ENCODE data around the gene CDCA4. TPM values are rescaled to one million over a fixed set of nuclear protein-coding genes. Genes with fewer than 3 reads are reported as not detected.

Gene CDCA4
- total RNA-seq, 2 donors from 2014 or later = 46.6 to 65.1 TPM

GRCh38 chr14:104965561-104966231, 55.2 kb downstream of the CDCA4 start:
- Mint-ChIP-seq H3K4me3 (no peak overlapping the region), H3K9me3 (no peaks in the 10 kb centered on the region), H3K27me3 (ENCODE audit: insufficient read depth) (peaks cover 12% of the 10 kb centered on the region), H3K4me1 (peaks cover 3% of the 10 kb centered on the region), H3K27ac (no peak overlapping the region), H3K36me3 (ENCODE audit: low read depth) (no peaks in the 10 kb centered on the region)
- DNase-seq = no peak
- Histone ChIP-seq H3K27ac (ENCODE audit: low read depth, low read length) (no peak overlapping the region), H3K4me3 (ENCODE audit: low read length) (no peak overlapping the region), H3K9me3 (ENCODE audit: control insufficient read depth, low read length) (no peaks in the 10 kb centered on the region), H3K9ac (ENCODE audit: extremely low read depth, low read length, poor library complexity, severe bottlenecking) (no peak overlapping the region), H3K4me1 (ENCODE audit: control insufficient read depth, insufficient read depth, low read length) (no peaks in the 10 kb centered on the region), H3K27me3 (ENCODE audit: control insufficient read depth, insufficient read depth, low read length, poor library complexity, severe bottlenecking) (no peaks in the 10 kb centered on the region), H3K36me3 (ENCODE audit: control insufficient read depth, insufficient read depth, low read length) (no peaks in the 10 kb centered on the region)
- TF ChIP-seq, protein P1, sequence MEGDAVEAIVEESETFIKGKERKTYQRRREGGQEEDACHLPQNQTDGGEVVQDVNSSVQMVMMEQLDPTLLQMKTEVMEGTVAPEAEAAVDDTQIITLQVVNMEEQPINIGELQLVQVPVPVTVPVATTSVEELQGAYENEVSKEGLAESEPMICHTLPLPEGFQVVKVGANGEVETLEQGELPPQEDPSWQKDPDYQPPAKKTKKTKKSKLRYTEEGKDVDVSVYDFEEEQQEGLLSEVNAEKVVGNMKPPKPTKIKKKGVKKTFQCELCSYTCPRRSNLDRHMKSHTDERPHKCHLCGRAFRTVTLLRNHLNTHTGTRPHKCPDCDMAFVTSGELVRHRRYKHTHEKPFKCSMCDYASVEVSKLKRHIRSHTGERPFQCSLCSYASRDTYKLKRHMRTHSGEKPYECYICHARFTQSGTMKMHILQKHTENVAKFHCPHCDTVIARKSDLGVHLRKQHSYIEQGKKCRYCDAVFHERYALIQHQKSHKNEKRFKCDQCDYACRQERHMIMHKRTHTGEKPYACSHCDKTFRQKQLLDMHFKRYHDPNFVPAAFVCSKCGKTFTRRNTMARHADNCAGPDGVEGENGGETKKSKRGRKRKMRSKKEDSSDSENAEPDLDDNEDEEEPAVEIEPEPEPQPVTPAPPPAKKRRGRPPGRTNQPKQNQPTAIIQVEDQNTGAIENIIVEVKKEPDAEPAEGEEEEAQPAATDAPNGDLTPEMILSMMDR (conservative IDR thresholded peaks at IDR 0.05) = no peak
- 90 to 91% methylated on average over 4 to 13 of the region's 13 CpGs for WGBS, 2 experiments (ENCODE audit: insufficient coverage in 1 of 2, insufficient read length in 1 of 2)

DNA sequence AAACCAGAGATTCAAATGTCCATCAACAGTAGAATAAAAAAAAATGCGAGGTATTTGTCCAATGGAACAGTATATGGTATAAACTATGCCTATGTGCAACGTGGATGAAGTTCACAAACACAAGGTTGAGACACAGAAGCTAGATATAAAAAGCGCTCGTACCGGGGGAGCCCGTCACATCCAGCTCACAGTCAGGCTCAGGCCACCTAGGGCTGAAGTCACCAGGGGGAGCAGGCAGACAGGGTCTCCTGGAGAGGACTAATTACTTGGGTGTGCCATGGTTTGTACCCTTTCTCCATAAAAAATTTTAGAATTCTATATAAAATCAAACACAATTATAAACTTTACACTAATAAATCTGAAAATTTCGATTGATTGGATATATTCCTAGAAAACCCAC, 56.3 kb downstream of the CDCA4 start:
- peaks cover 15% of the 10 kb centered on the region for H3K27me3 Mint-ChIP-seq (ENCODE audit: insufficient read depth)
- H3K36me3 Mint-ChIP-seq (ENCODE audit: low read depth) = no peaks in the 10 kb centered on the region
- no peak overlapping the region for H3K4me3 Mint-ChIP-seq
- H3K27me3 ChIP-seq (ENCODE audit: control insufficient read depth, insufficient read depth, low read length, poor library complexity, severe bottlenecking) = no peaks in the 10 kb centered on the region
- no peaks in the 10 kb centered on the region for H3K4me1 ChIP-seq (ENCODE audit: control insufficient read depth, insufficient read depth, low read length)
- no peak for DNase-seq
- H3K27ac Mint-ChIP-seq = no peak overlapping the region
- 92 to 96% methylated on average over 6 to 7 of the region's 7 CpGs for WGBS, 2 experiments (ENCODE audit: insufficient coverage in 1 of 2, insufficient read length in 1 of 2)
- peaks cover 3% of the 10 kb centered on the region for H3K4me1 Mint-ChIP-seq
- TF ChIP-seq, protein P1 (conservative IDR thresholded peaks at IDR 0.05) = no peak
- no peaks in the 10 kb centered on the region for H3K9me3 ChIP-seq (ENCODE audit: control insufficient read depth, low read length)
- H3K9me3 Mint-ChIP-seq = no peaks in the 10 kb centered on the region
- no peak overlapping the region for H3K4me3 ChIP-seq (ENCODE audit: low read length)
- no peak overlapping the region for H3K9ac ChIP-seq (ENCODE audit: extremely low read depth, low read length, poor library complexity, severe bottlenecking)
- H3K36me3 ChIP-seq (ENCODE audit: control insufficient read depth, insufficient read depth, low read length) = no peaks in the 10 kb centered on the region
- no peak overlapping the region for H3K27ac ChIP-seq (ENCODE audit: low read depth, low read length)

Other genes with a start within 250 kb of the CDCA4 start
- gene AKT1, start 225.3 kb downstream of the CDCA4 start, total RNA-seq = 100 to 1,000 TPM; 133 to 152 TPM
- gene ZBTB42, start 220.0 kb downstream of the CDCA4 start, total RNA-seq = 1 to 10 TPM; 7.7 to 8.4 TPM
- gene CEP170B, start 155.8 kb downstream of the CDCA4 start, total RNA-seq = 10 to 100 TPM; 38.9 to 43.1 TPM
- gene PLD4, start 96.2 kb downstream of the CDCA4 start, total RNA-seq = not detected
- gene AHNAK2, start 42.7 kb downstream of the CDCA4 start, total RNA-seq = 1 to 10 TPM in 1 of 2 donors, under 1 TPM in 1; 0.93 to 2.2 TPM
- gene CLBA1, start 35.3 kb downstream of the CDCA4 start, total RNA-seq = 10 to 100 TPM; 11.2 to 12.5 TPM
- gene GPR132, start 44.3 kb upstream of the CDCA4 start, total RNA-seq = 1 to 10 TPM in 1 of 2 donors, under 1 TPM in 1; 0.27 to 3.3 TPM
- gene JAG2, start 147.7 kb upstream of the CDCA4 start, total RNA-seq = 1 to 10 TPM; 6.4 TPM
- gene NUDT14, start 160.2 kb upstream of the CDCA4 start, total RNA-seq = 10 to 100 TPM; 43.4 to 59.5 TPM
- 10 to 100 TPM; 21.8 to 26.9 TPM for gene BTBD6, start 227.4 kb upstream of the CDCA4 start, total RNA-seq

Data from endodermal cell (in vitro differentiated cells).